B cell (primary cell): Measurements from ENCODE around the gene ANAPC2. TPM values are rescaled to one million over a fixed set of nuclear protein-coding genes. Genes with fewer than 3 reads are reported as not detected.

ENCODE experiments used
- ATAC-seq: fragments of 200-7000 bp; cut with Tn5 transposase; one replicate; pipeline ENCODE4 v1.10.0; 2021; ENCODE audit warnings: low read depth, mild to moderate bottlenecking, moderate number of reproducible peaks, moderate library complexity
- CTCF ChIA-PET: fragments of 350-600 bp; sonication (Branson Sonifier 250); formaldehyde crosslinking; loops from one replicate; lab custom pipeline; 2021; ENCODE audit warnings: antibody characterized with exemption, inconsistent platforms; lab: Charles Lee
- POLR2A ChIA-PET: fragments of 350-600 bp; sonication (Branson Sonifier 250); formaldehyde crosslinking; loops from one replicate; lab custom pipeline; 2021; ENCODE audit warnings: antibody characterized with exemption; lab: Charles Lee
- DNase-seq: peaks from one replicate; pipeline ENCODE4 v3.0.0; 2013
- H2AFZ ChIP-seq: 2 replicates; pipeline ENCODE4 v1.6.1; 2012; ENCODE audit warnings: mild to moderate bottlenecking, low read depth, low read length; ENCODE audit not compliant: insufficient read depth, poor library complexity, severe bottlenecking
- H3K27ac ChIP-seq, 2 donors: 1 replicate in 1 of 2; 2 replicates in 1 of 2; pipeline ENCODE4 v1.5.1; 2012 to 2013; ENCODE audit warnings: low read length in 2 of 2, mild to moderate bottlenecking in 2 of 2, moderate library complexity in 1 of 2
- H3K27me3 ChIP-seq, 4 experiments: fragments of 200-600 bp in 1 of 4; sonication (generic) in 1 of 4; replicated peaks in 1 of 4; 1 replicate in 2 of 4; 2 replicates in 2 of 4; pipeline versions ENCODE4 v1.6.1 to v1.7.0; 2013 to 2016; ENCODE audit warnings: low read length in 3 of 4, mild to moderate bottlenecking in 2 of 4, mixed read lengths in 1 of 4, moderate library complexity in 1 of 4; ENCODE audit not compliant: insufficient read depth in 4 of 4, control insufficient read depth in 3 of 4; ENCODE audit errors: control extremely low read depth in 1 of 4
- H3K36me3 ChIP-seq, 2 experiments: replicated peaks in 1 of 2; 1 replicate in 1 of 2; 2 replicates in 1 of 2; pipeline versions ENCODE4 v1.6.1 to v1.7.1; 2013; ENCODE audit warnings: low read length in 1 of 2; ENCODE audit not compliant: insufficient read depth in 2 of 2, control insufficient read depth in 1 of 2; ENCODE audit errors: control extremely low read depth in 1 of 2, extremely low read depth in 1 of 2
- H3K4me1 ChIP-seq, 2 donors: fragments of 200-600 bp in 1 of 2; sonication (generic) in 1 of 2; 1 replicate in 1 of 2; 2 replicates in 1 of 2; pipeline versions ENCODE4 v1.5.1 to v1.6.1; 2013 to 2017; ENCODE audit warnings: low read length in 2 of 2; ENCODE audit not compliant: control insufficient read depth in 2 of 2, insufficient read depth in 2 of 2
- H3K4me2 ChIP-seq: replicated peaks from 2 replicates; pipeline ENCODE3; 2012; ENCODE audit warnings: mild to moderate bottlenecking, low read depth, low read length; ENCODE audit not compliant: poor library complexity, severe bottlenecking
- H3K4me3 ChIP-seq, 5 experiments: fragments of 200-600 bp in 1 of 5; sonication (generic) in 1 of 5; 1 replicate in 3 of 5; 2 replicates in 2 of 5; pipeline versions ENCODE4 v1.5.1 to v1.7.0; 2011 to 2016; ENCODE audit warnings: low read length in 4 of 5, mild to moderate bottlenecking in 4 of 5, low read depth in 2 of 5, control low read depth in 1 of 5, moderate library complexity in 1 of 5; ENCODE audit not compliant: insufficient read depth in 1 of 5; ENCODE audit errors: control extremely low read depth in 1 of 5, extremely low read depth in 1 of 5
- H3K79me2 ChIP-seq: fragments of 200-600 bp; sonication (generic); one replicate; pipeline ENCODE4 v1.6.0; 2016; ENCODE audit warnings: low read length; ENCODE audit not compliant: control insufficient read depth, insufficient read depth
- H3K9ac ChIP-seq: fragments of 200-600 bp; sonication (generic); 2 replicates; pipeline ENCODE4 v1.6.1; 2017; ENCODE audit warnings: mild to moderate bottlenecking, low read length, moderate library complexity
- H3K9me3 ChIP-seq, 3 donors: one replicate each; pipeline versions ENCODE4 v1.6.1 to v1.7.1; 2013; ENCODE audit warnings: low read length in 2 of 3; ENCODE audit not compliant: control insufficient read depth in 2 of 3, insufficient read depth in 1 of 3; ENCODE audit errors: control extremely low read depth in 1 of 3
- H4K20me1 ChIP-seq: 2 replicates; pipeline ENCODE4 v1.6.0; 2012; ENCODE audit warnings: mild to moderate bottlenecking, low read length; ENCODE audit not compliant: insufficient read depth, control insufficient read depth, poor library complexity, severe bottlenecking
- H3K27ac Mint-ChIP-seq: one replicate; pipeline ENCODE4 v1.8.0; 2021; ENCODE audit warnings: mixed read lengths
- H3K27me3 Mint-ChIP-seq: one replicate; pipeline ENCODE4 v1.8.0; 2021; ENCODE audit warnings: mixed read lengths
- H3K4me1 Mint-ChIP-seq: one replicate; pipeline ENCODE4 v1.8.0; 2021; ENCODE audit warnings: mixed read lengths
- H3K4me3 Mint-ChIP-seq: one replicate; pipeline ENCODE4 v1.8.0; 2021; ENCODE audit warnings: mixed read lengths
- H3K9me3 Mint-ChIP-seq: one replicate; pipeline ENCODE4 v1.8.0; 2022; ENCODE audit warnings: mixed read lengths; ENCODE audit not compliant: insufficient read depth
- CTCF ChIP-seq: fragments of 200-600 bp; IDR thresholded peaks from one replicate; pipeline ENCODE4 v1.8.0; 2022; ENCODE audit warnings: antibody characterized with exemption, mild to moderate bottlenecking
- EZH2 ChIP-seq: IDR thresholded peaks from 2 replicates; pipeline ENCODE4 v1.6.1; 2012; ENCODE audit warnings: borderline replicate concordance, low read depth, mild to moderate bottlenecking, moderate library complexity, low read length; ENCODE audit not compliant: insufficient read depth, poor library complexity, severe bottlenecking
- WGBS: methylation state at CpG from one replicate; pipeline ENCODE4 v1.1.5; 2013; ENCODE audit warnings: missing lambda C conversion rate; ENCODE audit not compliant: insufficient coverage; 5-methylcytosine and 5-hydroxymethylcytosine counted together
- intact Hi-C: fragments of 100-400 bp; cut with micrococcal nuclease; formaldehyde crosslinking; loops from one replicate; pipeline ENCODE4 v1.10.0; 2022
- polyA plus RNA-seq: library from polyadenylated mRNA; depleted of rRNA; stranded (reverse); fragments of >200 nt; gene quantifications from 2 replicates; pipeline ENCODE4 v1.2.3, GENCODE V29; 2012
- total RNA-seq, 2 donors: library from RNA; stranded (reverse); fragments of 120-200 nt in 1 of 2; gene quantifications; 1 replicate in 1 of 2; 2 replicates in 1 of 2; pipeline versions ENCODE4 v1.2.3 to v1.2.4, GENCODE V29; 2013 to 2022

Gene ANAPC2
- total and polyA plus RNA-seq, 2 donors (not counting 1 experiment from before 2014, with no cell fraction given), result 121 to 127 TPM

DNA sequence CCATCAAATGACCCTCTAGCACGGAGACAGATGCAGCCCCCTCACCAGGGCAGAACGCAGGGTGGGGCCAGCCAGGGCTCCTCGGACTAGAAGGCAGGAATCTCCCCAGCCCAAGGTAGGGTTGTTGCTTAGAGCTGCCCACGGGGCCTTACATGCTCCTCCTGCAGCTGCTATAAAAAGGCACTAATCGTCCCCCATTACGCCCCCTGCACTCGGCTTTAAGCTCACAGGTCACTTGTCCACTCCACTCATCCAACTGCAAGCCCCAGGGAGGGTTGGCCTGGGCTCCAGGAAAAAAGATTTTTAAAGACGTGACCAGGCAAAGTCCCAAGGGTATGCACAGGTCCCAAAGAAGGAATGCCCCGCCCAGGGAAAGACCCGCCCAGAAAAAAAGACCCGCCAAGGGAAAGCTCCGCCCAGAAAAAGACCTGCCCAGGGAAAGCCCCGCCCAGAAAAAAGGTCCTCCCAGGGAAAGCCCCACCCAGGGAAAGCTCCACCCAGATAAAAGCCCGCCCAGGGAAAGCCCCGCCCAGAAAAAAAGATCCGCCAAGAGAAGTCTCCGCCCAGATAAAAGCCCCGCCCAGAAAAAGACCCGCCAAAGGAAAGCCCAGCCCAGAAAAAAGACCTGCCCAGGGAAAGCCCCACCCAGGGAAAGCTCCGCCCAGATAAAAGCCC lies 38.3 kb downstream of the ANAPC2 start:
- CTCF ChIA-PET, result no interaction called here
- Histone ChIP-seq H2AFZ (no peak overlapping the region), H3K9me3 (peaks cover 0 to 25% (median 0%) of the 10 kb centered on the region in 3 donors), H3K79me2 (no peaks in the 10 kb centered on the region), H3K4me2 (no peak overlapping the region), H3K4me3 (no peak overlapping the region), H3K9ac (no peak overlapping the region), H3K27ac (peak overlapping the region in 1 of 2 donors; percentile 84), H3K27me3 (peaks cover 0 to 13% (median 0%) of the 10 kb centered on the region in 4 experiments), H3K4me1 (peaks cover 0 to 13% of the 10 kb centered on the region in 2 donors), H4K20me1 (no peaks in the 10 kb centered on the region), H3K36me3 (no peaks in the 10 kb centered on the region)
- ATAC-seq, result no peak
- WGBS, result 64% methylated on average over 14 of the region's 20 CpGs
- Mint-ChIP-seq H3K4me3 (no peak overlapping the region), H3K27ac (no peak overlapping the region), H3K4me1 (peaks cover 7% of the 10 kb centered on the region), H3K9me3 (no peaks in the 10 kb centered on the region), H3K27me3 (peaks cover 12% of the 10 kb centered on the region)
- POLR2A ChIA-PET, result interaction anchor here (0.7 to 1.2 kb wide), 3 partner anchors 73 to 431 kb away, joined by 3 to 10 read pairs (median 9); partner anchors contain the start of gene UAP1L1
- DNase-seq, result no peak
- no peak for TF ChIP-seq EZH2
- TF ChIP-seq CTCF, result no peak
- intact Hi-C loops, result no loop called here

GRCh38 chr9:137149363-137149762 lies 39.0 kb downstream of the ANAPC2 start:
- no peak for TF ChIP-seq EZH2
- TF ChIP-seq CTCF, result no peak
- POLR2A ChIA-PET, result no interaction called here
- Histone ChIP-seq H3K4me1 (peaks cover 0 to 13% of the 10 kb centered on the region in 2 donors), H3K36me3 (no peaks in the 10 kb centered on the region), H3K27ac (no peak overlapping the region), H3K9ac (no peak overlapping the region), H3K4me3 (no peak overlapping the region), H3K79me2 (no peaks in the 10 kb centered on the region), H4K20me1 (no peaks in the 10 kb centered on the region), H3K27me3 (peaks cover 0 to 13% (median 0%) of the 10 kb centered on the region in 4 experiments), H3K9me3 (peaks cover 0 to 25% (median 0%) of the 10 kb centered on the region in 3 donors), H2AFZ (no peak overlapping the region), H3K4me2 (no peak overlapping the region)
- 90% methylated on average over 4 of the region's 5 CpGs for WGBS
- intact Hi-C loops, result no loop called here
- CTCF ChIA-PET, result no interaction called here
- Mint-ChIP-seq H3K9me3 (no peaks in the 10 kb centered on the region), H3K4me3 (no peak overlapping the region), H3K27me3 (peaks cover 7% of the 10 kb centered on the region), H3K27ac (no peak overlapping the region), H3K4me1 (peaks cover 7% of the 10 kb centered on the region)
- no peak for DNase-seq
- ATAC-seq, result no peak
